Right kidney (tissue), 1 donor: ENCODE measurements around the gene SGSM2.

Experiments used
- DNase-seq: peaks from one replicate; pipeline ENCODE4 v3.0.0-alpha.2; 2016

SGSM2 gene

GRCh38 chr17:2421315-2422147, 84.2 kb downstream of the SGSM2 start:
- DNase-seq = no peak

DNA sequence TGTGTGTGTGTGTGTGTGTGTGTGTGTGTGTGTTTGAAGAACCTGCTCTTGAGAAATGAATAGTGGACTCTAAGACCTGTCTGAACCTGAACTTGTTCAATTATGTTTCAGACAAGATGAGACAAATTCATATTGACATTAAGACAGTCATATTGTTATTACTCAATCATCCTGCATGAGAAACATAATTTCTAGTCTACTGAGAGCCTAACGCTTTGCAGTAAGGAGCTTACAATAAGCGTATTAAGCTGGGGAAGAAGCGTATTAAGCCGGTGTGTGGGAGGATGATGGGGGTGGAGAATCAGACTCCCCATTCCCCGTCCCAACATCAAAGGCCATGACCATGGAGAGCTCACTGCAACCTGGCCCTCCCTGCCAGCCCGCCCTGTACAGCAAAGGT, 86.0 kb downstream of the SGSM2 start:
- no peak for DNase-seq

DNA sequence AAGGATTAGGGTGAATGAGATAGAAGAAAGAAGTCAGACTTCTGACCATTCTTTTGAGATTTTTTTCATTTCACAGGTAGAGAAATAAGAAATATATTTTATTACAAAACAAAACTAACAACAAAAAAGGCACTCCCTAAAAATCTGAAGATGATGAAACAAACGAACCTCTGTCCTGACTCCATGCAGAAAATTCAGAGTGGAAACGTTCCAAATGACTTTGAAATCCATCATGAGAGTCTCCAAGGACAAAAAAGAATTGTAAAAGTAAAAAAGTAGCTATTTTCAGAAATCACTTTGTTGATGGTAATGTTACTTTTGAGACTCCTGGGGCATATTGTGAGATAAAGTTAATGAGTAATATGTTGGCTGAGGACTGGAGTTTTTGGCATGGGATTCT, 89.9 kb downstream of the SGSM2 start:
- DNase-seq = no peak

DNA sequence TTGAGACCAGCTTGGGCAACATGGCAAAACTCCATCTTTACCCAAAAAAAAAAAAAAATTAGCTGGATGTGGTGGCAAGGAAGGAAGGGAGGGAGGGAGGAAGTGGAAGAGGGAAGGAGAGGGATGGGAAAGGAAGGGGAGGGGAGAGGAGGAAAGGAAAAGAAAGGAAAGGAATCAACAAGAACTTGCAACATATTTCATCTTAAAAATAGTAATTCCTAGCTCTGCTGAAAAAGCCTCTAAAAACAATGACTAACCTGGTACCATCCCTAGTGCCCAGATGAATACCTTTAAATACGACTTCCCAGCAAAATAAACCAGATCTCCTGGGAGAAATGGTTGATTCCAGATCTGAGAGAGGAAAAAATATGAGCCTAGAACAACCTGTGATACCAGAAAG, 90.6 kb downstream of the SGSM2 start:
- DNase-seq = no peak
